Mucosa of gallbladder (tissue), 1 donor: ENCODE measurements around the gene LMNB1. TPM values are rescaled to one million over a fixed set of nuclear protein-coding genes. Genes with fewer than 3 reads are reported as not detected.
"Not testable (repeated sequence)": the region's sequence is repeated elsewhere in the genome, so short reads cannot be mapped to it uniquely, and the experiment has no call there.

ENCODE experiments used
- DNase-seq: peaks from one replicate; pipeline ENCODE4 v3.0.0-alpha.2; 2020; ENCODE audit warnings: low spot score
- total RNA-seq: library from RNA; stranded (reverse); gene quantifications from one replicate; pipeline ENCODE4 v1.2.1, GENCODE V29; 2021
- donor health status: DM: no; HTN: no; CAD: no.

The LMNB1 gene
- total RNA-seq: 9.4 TPM

GRCh38 chr5:126776499-126777256 is at the start of gene LMNB1:
LMNB1 (plus strand) TSS chr5:126777136; CDS start chr5:126777509, 373 bp downstream.
- peak; percentile 94 for DNase-seq

- no peak for DNase-seq
Observed at GRCh38 chr5:126732716-126733115, 44.2 kb upstream of the LMNB1 start.

DNA sequence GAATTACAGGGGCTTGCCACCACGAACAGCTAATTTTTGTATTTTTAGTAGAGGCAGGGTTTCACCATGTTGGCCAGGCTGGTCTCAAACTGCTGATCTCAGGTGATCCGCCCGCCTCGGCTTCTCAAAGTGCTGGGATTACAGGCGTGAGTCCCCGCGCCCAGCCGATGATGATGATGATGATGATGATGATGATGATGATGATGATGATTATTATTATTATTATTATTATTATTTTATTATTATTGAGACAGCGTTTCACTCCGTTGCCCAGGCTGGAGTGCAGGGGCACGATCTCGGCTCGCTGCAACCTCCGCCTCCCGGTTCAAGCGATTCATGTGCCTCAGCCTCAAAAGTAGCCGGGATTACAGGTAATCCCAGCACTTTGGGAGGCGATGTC is 42.4 kb upstream of the LMNB1 start:
- DNase-seq: not testable (repeated sequence)

DNA sequence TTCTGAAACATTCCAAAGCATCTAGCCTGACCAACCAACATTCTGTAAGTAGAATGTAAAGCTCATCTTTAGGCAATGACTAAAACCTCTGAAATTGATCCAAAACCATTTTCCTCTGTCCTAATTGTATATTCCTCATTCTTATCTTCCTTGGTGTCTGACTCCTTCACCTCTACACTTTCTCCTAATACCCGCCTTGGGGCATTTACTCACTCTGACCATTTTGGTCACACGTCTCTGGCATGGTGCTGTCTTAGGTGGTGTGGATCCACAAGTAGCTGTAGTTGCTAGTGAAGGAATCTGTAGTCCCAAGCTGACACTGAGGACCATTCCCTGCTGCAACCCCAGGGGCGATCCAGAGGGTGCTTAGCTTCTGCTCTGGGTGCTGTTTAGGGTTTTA is 40.8 kb upstream of the LMNB1 start:
- DNase-seq: no peak

GRCh38 chr5:126741361-126741760 is 35.6 kb upstream of the LMNB1 start:
- DNase-seq: no peak

DNA sequence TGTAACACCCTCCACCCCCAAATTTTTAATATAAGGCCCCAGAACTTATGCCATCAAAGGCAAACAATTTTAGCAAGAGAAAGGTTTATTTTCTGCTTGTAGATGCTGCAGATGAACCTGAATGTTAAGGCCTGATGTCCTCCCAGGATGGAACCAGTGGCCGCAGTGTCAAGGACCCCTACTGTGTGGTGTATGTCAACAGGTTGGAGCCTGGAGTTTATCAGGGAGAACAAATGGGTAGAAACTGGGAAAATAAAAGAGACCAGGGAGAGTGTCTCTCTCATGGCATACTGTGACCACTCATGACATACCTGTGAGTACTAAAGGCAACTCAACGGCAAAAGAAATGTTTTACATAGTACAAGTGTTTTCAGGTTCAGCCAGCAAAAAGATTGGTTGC is 34.5 kb upstream of the LMNB1 start:
- no peak for DNase-seq

DNA sequence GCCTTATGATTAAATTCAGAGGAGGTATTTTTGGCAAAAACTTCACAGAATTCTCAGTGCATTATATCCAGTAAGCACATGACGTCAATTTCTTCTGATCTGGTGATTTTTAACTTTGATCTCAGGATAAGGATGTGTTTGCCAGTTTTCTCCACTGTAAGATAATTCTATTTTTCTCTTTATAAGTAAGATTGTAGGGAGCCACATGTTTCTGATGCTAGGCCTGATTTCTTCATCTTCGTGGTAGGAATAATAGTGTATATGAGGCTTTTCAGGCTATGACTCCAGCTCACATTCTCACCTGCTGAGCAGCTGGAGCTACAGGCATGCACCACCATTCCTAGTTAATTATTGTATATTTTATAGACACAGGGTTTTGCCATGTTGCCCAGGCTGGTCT is 32.1 kb upstream of the LMNB1 start:
- DNase-seq: no peak

GRCh38 chr5:126745259-126745992 is 31.5 kb upstream of the LMNB1 start:
- DNase-seq: no peak

- no peak for DNase-seq
Observed at GRCh38 chr5:126746290-126746689, 30.6 kb upstream of the LMNB1 start.

DNA sequence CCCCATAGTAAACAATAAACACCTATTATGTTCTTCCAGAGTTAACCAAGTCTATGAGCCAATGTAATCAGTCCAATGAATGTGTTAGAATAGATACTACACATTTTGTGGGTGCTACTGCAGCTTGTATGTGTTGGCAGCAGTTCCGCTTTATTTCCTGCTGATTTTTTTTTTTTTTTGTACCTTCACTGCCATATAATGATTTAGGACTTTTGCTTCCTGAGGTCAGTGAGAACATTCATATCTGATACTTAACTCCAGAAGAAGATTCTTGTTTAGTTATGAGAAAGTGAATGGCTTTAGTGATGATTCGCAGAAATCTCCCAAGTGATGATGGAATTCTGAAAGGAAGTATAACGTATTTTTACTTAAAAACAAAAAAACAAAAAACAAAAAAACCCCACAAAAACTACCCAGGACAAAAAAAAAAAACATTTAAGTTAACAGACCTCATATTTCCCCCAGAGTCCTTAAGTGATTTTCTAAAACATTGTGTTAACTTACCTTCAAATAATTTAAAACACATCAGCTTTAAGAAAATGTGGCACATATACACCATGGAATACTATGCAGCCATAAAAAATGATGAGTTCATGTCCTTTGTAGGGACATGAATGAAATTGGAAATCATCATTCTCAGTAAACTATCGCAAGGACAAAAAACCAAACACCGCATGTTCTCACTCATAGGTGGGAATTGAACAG is 24.7 kb upstream of the LMNB1 start:
- DNase-seq: no peak

GRCh38 chr5:126753227-126753626 is 23.7 kb upstream of the LMNB1 start:
- DNase-seq: no peak

GRCh38 chr5:126754609-126755008 is 22.3 kb upstream of the LMNB1 start:
- DNase-seq: no peak

DNA sequence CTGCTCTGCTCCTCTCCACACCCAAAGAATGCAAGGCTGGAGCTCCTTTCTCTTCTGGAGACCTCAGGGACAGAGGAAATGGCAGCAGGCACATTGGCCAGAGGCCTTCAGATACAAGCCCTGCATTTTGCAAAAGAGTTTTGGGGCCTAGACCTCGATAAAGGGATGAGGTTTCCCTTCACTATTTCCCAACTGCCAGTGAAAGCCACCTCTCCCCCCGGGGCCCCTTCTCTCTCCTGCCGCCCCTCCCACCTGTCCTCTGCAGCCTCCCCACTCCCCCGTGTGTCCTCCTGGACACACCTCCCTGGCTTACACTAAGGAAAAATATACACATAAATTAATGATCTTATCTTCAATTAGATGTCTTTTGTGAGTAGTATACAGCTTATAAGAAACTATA is 21.3 kb upstream of the LMNB1 start:
- DNase-seq: no peak

DNA sequence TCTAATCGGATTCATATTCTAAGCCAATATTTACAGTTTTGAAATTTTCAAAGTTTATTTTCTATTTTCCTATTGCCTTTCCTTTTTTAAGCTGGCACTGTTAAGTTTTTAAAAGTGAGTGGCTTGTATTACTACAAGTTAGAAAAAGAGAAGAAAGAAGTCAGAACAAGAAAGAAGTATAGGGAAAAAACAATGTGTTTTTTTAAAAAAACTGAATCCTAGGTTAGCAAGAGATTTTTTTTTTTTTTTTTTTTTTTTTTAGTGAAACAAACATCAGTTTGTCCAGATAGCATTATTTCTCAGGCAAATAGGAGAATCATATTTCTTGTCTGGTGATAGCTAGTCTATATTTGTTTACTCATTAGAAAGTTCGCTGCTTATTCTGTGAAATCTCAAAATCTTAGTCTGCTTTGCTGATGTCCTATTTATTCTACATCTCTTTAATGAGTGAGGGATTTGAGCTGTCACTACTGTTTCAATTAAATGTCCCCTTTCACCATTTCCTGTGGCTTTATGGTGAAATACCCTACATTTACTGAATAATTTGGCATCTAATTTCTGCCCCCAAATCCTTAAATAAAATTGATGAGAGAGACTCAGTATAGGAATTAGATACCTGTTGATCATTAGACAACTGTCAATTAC is 19.1 kb upstream of the LMNB1 start:
- DNase-seq: no peak

GRCh38 chr5:126763371-126763770 is 13.6 kb upstream of the LMNB1 start:
- DNase-seq: no peak

GRCh38 chr5:126769703-126770102 is 7.2 kb upstream of the LMNB1 start:
- no peak for DNase-seq

DNA sequence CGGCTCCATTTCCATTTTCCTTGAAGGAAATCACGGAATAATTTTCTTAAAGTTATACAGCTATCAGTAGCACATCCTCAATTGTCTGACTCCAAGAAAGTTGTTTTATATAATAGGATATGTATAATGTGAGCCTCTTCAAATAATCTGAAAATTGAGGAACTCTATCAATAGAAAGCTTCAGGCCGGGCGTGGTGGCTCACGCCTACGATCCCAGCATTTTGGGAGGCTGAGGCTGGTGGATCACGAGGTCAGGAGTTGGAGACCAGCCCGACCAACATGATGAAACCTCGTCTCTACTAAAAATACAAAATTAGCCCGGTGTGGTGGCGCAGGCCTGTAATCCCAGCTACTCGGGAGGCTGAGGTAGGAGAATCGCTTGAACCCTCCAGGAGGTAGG is 3.4 kb upstream of the LMNB1 start:
- not testable (repeated sequence) for DNase-seq

DNA sequence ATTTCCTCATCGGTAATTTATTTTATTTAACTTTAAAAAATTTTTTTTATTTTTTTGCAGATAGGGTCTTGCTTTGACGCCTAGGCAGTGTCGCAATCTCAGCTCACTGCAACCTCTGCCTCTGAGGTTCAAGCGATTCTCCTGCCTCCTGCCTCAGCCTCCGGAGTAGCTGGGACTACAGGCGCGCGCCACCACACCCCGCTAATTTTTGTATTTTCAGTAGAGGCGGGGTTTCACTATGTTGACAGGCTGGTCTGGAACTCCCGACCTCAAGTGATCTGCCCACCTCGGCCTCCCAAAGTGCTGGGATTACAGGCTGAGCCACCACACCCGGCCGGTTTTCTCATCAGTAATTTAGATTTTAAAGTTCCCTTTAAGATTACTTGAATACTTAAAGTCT is 2.3 kb upstream of the LMNB1 start:
- not testable (repeated sequence) for DNase-seq

- DNase-seq: peak; percentile 49
Observed at GRCh38 chr5:126777257-126777974, 480 bp downstream of the LMNB1 start.

DNA sequence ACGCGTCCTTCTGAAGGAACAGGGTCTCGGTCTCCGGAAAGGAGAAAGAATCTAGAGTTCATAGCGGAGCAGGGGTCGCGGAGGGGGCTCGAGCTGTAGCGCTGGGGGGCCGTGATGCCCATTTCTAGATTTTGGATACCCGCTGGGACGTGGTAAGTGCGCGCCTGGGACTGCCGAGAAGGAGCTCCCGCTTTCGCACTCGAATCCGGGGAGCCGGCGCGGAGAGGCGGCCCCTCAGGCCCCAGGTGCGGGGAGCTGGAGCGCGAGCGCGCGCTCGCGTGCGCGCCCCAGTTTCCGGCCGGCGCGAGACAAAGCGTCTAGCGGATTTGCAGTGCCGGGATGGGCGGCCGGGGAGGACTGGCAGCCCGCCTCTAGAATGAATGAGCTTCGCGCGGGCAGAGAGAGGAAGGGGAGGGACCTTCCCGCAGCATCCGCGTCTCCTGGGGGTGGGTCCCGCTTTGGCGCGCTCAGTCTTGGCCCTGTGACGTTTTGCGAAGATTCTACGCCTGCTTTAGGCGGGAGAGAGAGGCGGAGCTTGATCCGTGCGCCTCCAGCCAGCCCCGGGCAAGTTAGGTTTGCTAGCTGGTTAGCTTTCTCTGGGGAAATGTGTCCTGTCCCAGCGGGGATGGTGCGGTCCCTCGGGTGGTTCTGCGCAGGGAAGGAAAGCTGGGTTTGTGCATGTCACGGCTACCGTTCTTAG is 1.2 kb downstream of the LMNB1 start:
- peak; percentile 90 for DNase-seq
